IPS DF 19.7 (cell line): ENCODE results near the gene C11orf42.

Source experiments
- DNase-seq: peaks from one replicate; pipeline ENCODE4 v3.0.0-alpha.2; 2013; ENCODE audit warnings: low read depth, low spot score

Gene C11orf42

GRCh38 chr11:6258141-6258540 is 52.8 kb downstream of the C11orf42 start:
- DNase-seq = no peak

DNA sequence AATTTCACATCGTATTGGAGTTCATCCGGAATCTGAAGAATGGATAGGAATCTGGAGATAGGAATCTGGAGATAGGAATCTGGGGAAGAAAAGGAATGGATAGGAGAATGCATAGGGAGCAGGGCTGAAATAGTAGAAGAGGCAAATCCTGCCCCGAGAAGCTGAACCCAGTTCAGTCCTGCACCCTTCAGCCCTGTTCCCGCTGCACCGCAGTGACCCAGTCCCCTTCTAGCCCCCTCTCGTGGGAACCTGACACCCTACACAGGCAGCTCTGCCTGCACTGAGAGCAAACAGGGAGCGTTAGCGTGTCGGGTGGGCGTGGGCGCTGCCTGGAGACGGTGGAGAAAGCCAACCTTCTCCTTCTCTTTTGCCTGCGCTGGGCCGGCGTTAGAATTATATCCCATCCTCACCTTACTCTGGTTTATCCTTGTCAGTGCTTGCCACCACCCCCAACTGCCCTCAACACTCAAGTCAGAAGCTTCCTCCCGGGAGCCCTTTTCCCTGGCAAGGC is 53.3 kb downstream of the C11orf42 start:
- DNase-seq = no peak

DNA sequence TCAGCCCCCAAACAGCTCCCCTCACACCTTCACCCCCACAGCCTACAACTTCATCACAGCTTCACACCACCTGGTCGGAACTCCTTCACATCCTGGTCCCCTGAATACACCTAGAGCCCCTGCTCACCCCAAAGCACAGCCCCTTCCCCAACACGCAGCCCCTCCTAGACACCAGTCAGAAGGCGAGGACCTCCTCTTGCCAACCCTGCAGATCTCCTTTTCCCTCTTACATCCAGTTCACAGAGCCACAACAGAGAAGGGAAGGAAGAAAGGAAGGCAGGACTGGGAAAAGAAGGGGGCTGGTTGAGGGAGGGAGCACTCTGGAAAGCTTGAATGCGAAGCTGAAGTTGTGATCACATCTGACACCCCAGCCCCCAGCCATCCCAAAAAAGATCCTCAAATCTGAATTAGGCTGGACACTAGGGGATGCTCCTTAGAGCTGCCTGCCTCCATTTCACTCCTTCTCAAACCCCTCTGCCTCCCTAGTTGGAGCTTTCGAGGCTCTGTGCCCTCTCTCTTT is 54.9 kb downstream of the C11orf42 start:
- DNase-seq = no peak
